Measurements from ENCODE around the gene FHOD3. TPM values are rescaled to one million over a fixed set of nuclear protein-coding genes. Genes with fewer than 3 reads are reported as not detected.

The FHOD3 gene
- total and polyA plus RNA-seq, 4 donors = 0.57 to 1.3 (median 1.2) TPM; not detected in 1

- TF ChIP-seq FOXA1 (IDR thresholded peaks at IDR 0.05) (no peak), RXRA (IDR thresholded peaks at IDR 0.05) (no peak)
Measured at GRCh38 chr18:36665952-36666351, 368.4 kb downstream of the FHOD3 start (continued).

DNA sequence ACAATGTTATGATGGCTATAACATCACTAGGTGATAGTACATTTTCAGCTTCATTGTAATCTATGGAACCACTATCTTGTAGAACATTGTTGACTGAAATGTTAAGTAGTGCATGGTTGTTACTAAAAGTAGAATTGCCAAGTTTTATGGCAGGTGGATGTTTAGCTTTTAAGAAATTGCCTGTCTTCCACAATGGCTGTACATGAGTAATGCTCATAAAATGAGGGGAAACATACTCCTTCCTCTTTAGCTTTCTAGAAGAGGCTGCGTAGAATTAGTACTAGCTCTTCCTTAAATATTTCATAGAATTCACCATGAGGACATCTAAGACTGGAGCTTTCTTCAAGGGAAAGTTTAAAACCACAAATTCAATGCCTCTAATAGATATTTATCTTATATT lies 370.3 kb downstream of the FHOD3 start:
- no peak for TF ChIP-seq REST (IDR thresholded peaks at IDR 0.05)
- TF ChIP-seq EGR1 (IDR thresholded peaks at IDR 0.05; ENCODE audit: low read depth in 2 of 2) = no peak
- TF ChIP-seq JUND (IDR thresholded peaks at IDR 0.05) = no peak
- TF ChIP-seq YY1 (IDR thresholded peaks at IDR 0.05) = no peak
- no peak for TF ChIP-seq ATF3 (IDR thresholded peaks at IDR 0.05)
- no peak for TF ChIP-seq GABPA (IDR thresholded peaks at IDR 0.05 in 1 of 2, conservative IDR thresholded peaks at IDR 0.05 in 1 of 2)
- TF ChIP-seq RAD21 (IDR thresholded peaks at IDR 0.05) = no peak
- TF ChIP-seq HNF4A (conservative IDR thresholded peaks at IDR 0.05) = no peak
- TF ChIP-seq, protein P1, sequence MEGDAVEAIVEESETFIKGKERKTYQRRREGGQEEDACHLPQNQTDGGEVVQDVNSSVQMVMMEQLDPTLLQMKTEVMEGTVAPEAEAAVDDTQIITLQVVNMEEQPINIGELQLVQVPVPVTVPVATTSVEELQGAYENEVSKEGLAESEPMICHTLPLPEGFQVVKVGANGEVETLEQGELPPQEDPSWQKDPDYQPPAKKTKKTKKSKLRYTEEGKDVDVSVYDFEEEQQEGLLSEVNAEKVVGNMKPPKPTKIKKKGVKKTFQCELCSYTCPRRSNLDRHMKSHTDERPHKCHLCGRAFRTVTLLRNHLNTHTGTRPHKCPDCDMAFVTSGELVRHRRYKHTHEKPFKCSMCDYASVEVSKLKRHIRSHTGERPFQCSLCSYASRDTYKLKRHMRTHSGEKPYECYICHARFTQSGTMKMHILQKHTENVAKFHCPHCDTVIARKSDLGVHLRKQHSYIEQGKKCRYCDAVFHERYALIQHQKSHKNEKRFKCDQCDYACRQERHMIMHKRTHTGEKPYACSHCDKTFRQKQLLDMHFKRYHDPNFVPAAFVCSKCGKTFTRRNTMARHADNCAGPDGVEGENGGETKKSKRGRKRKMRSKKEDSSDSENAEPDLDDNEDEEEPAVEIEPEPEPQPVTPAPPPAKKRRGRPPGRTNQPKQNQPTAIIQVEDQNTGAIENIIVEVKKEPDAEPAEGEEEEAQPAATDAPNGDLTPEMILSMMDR (IDR thresholded peaks at IDR 0.05; ENCODE audit: low read depth, low read length, missing input control) = no peak
- no peak for TF ChIP-seq MAX (IDR thresholded peaks at IDR 0.05)
- H3K4me3 ChIP-seq (ENCODE audit: low read depth in 1 of 3, low read length in 3 of 3) = no peak overlapping the region

GRCh38 chr18:36668349-36668748 lies 370.8 kb downstream of the FHOD3 start:
- Histone ChIP-seq H3K9ac (ENCODE audit: low read depth in 1 of 2, low read length in 2 of 2) (no peak overlapping the region), H3K27me3 (ENCODE audit: control insufficient read depth in 4 of 4, insufficient read depth in 4 of 4, low read length in 3 of 4) (peaks cover 0 to 2% (median 0%) of the 10 kb centered on the region in 4 donors), H3K4me3 (ENCODE audit: low read depth in 1 of 3, low read length in 3 of 3) (no peak overlapping the region), H3K36me3 (ENCODE audit: control insufficient read depth in 4 of 4, insufficient read depth in 3 of 4, low read depth in 1 of 4, low read length in 3 of 4) (no peaks in the 10 kb centered on the region), H3K4me1 (ENCODE audit: control insufficient read depth in 4 of 4, insufficient read depth in 4 of 4, low read length in 3 of 4) (peaks cover 0 to 10% (median 3%) of the 10 kb centered on the region in 4 donors), H3K27ac (ENCODE audit: low read depth in 1 of 2, low read length in 2 of 2) (no peak overlapping the region), H3K9me3 (ENCODE audit: control insufficient read depth in 4 of 4, low read length in 3 of 4) (no peaks in the 10 kb centered on the region)
- DNase-seq (ENCODE audit: low spot score) = no peak
- WGBS = 95% methylated on average over 1 of the region's 1 CpG
- TF ChIP-seq MAX (IDR thresholded peaks at IDR 0.05) (no peak), FOXA1 (IDR thresholded peaks at IDR 0.05) (no peak), YY1 (IDR thresholded peaks at IDR 0.05) (no peak), RAD21 (IDR thresholded peaks at IDR 0.05) (no peak), TAF1 (conservative IDR thresholded peaks at IDR 0.05) (no peak), HNF4A (conservative IDR thresholded peaks at IDR 0.05) (no peak), ZBTB33 (IDR thresholded peaks at IDR 0.05) (no peak), EGR1 (IDR thresholded peaks at IDR 0.05; ENCODE audit: low read depth in 2 of 2) (no peak)
- TF ChIP-seq, protein P1 (IDR thresholded peaks at IDR 0.05; ENCODE audit: low read depth, low read length, missing input control) = no peak

More for the DNA sequence above, 370.3 kb downstream of the FHOD3 start:
- H3K9me3 ChIP-seq (ENCODE audit: control insufficient read depth in 4 of 4, low read length in 3 of 4) = no peaks in the 10 kb centered on the region
- no peaks in the 10 kb centered on the region for H3K36me3 ChIP-seq (ENCODE audit: control insufficient read depth in 4 of 4, insufficient read depth in 3 of 4, low read depth in 1 of 4, low read length in 3 of 4)
- 88% methylated on average over 1 of the region's 1 CpG for WGBS
- peaks cover 0 to 7% (median under 1%) of the 10 kb centered on the region in 4 donors for H3K4me1 ChIP-seq (ENCODE audit: control insufficient read depth in 4 of 4, insufficient read depth in 4 of 4, low read length in 3 of 4)
- H3K9ac ChIP-seq (ENCODE audit: low read depth in 1 of 2, low read length in 2 of 2) = no peak overlapping the region
- no peak overlapping the region for H3K27ac ChIP-seq (ENCODE audit: low read depth in 1 of 2, low read length in 2 of 2)
- no peak for DNase-seq (ENCODE audit: low spot score)
- peaks cover 0 to 2% (median 0%) of the 10 kb centered on the region in 4 donors for H3K27me3 ChIP-seq (ENCODE audit: control insufficient read depth in 4 of 4, insufficient read depth in 4 of 4, low read length in 3 of 4)
